ENCODE results near the gene ALG10B. TPM values are rescaled to one million over a fixed set of nuclear protein-coding genes. Genes with fewer than 3 reads are reported as not detected.
"Not testable (repeated sequence)": the region's sequence is repeated elsewhere in the genome, so short reads cannot be mapped to it uniquely, and the experiment has no call there.

Gene ALG10B
- total RNA-seq, 2 donors from 2014 or later: 3.6 to 5.6 TPM

DNA sequence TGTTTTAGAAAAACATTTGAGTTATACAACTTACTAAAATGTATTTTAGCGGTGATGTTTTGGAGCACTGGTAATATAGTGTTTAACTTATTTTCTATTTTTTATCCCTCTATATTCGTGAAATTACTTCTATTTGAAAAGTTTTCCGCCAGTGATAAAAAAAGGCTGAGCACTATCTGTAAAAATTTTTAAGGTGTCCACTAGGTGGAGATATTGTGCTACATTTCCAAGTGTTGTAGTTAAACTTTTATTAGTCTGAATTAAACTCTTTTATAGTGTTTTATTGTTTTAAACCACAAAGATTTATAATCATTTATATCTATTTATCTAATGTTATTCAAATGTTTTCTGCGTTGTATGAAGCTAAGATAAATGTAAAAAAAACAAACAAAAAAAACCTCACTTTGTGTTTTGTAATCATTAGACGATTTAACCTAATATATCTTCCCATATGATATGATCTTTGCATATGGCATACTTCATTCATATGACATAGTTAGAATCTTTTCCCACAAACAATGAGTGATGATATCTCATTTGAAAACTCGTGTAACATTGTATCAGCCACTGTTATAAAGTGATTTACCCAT, 11.8 kb downstream of the ALG10B start:
- intact Hi-C loops (cut with DNase I): loop anchor here (5.0 to 10.0 kb wide), 3 partner anchors 586 to 944 kb away; no protein-coding TSS in a partner anchor
- peak; percentile 66 for TF ChIP-seq CTCF (IDR thresholded peaks at IDR 0.05)

GRCh38 chr12:38330414-38330813, 13.8 kb downstream of the ALG10B start:
- H3K27me3 ChIP-seq; intact Hi-C loops (cut with DNase I); H3K27ac ChIP-seq; H3K4me3 ChIP-seq; H3K36me3 ChIP-seq; H3K9me3 ChIP-seq; H3K9ac ChIP-seq (ENCODE audit: low read depth in 2 of 2, low read length in 2 of 2); H3K4me1 ChIP-seq; DNase-seq: not testable (repeated sequence)

More for the DNA sequence above, 11.8 kb downstream of the ALG10B start:
- Histone ChIP-seq H3K27ac (no peak overlapping the region), H3K4me1 (no peaks in the 10 kb centered on the region), H3K9ac (ENCODE audit: low read depth in 2 of 2, low read length in 2 of 2) (no peak overlapping the region), H3K27me3 (no peaks in the 10 kb centered on the region), H3K4me3 (no peak overlapping the region), H3K36me3 (no peaks in the 10 kb centered on the region), H3K9me3 (no peaks in the 10 kb centered on the region)
- no peak for DNase-seq

- Histone ChIP-seq H3K4me1 (no peaks in the 10 kb centered on the region), H3K27ac (no peak overlapping the region), H3K4me3 (no peak overlapping the region), H3K9me3 (no peaks in the 10 kb centered on the region), H3K9ac (ENCODE audit: low read depth in 2 of 2, low read length in 2 of 2) (no peak overlapping the region), H3K36me3 (no peaks in the 10 kb centered on the region), H3K27me3 (no peaks in the 10 kb centered on the region)
- intact Hi-C loops (cut with DNase I): no loop called here
- TF ChIP-seq CTCF (IDR thresholded peaks at IDR 0.05): no peak
- no peak for DNase-seq
Observed at GRCh38 chr12:38332814-38333213, 16.2 kb downstream of the ALG10B start.

GRCh38 chr12:38342444-38342843, 25.9 kb downstream of the ALG10B start:
- intact Hi-C loops (cut with DNase I): no loop called here

DNA sequence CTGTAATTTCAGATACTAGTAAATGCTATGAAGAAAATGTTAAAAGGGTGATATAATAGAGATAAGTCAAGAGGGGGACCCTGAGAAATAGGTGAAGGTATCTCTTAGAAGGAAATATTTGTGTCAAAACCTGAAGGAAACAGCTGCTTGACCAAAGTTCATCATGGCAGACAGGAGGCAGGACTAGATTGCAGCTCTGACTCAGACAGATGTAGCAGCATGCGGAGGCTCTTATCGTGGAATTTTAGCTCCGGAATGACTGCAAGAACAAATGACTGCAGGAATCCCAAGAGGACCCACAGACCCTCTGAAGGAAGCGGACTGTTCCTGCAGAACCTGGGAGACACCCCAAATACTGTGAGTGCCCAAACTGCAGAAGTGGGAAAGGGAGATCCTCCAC, 26.7 kb downstream of the ALG10B start:
- DNase-seq; H3K4me3 ChIP-seq; H3K9ac ChIP-seq (ENCODE audit: low read depth in 2 of 2, low read length in 2 of 2); H3K36me3 ChIP-seq; H3K27ac ChIP-seq; intact Hi-C loops (cut with DNase I); H3K27me3 ChIP-seq; H3K9me3 ChIP-seq; H3K4me1 ChIP-seq: not testable (repeated sequence)

More at GRCh38 chr12:38342444-38342843, 25.9 kb downstream of the ALG10B start:
- Histone ChIP-seq H3K4me1 (no peaks in the 10 kb centered on the region), H3K27me3 (no peaks in the 10 kb centered on the region), H3K9ac (ENCODE audit: low read depth in 2 of 2, low read length in 2 of 2) (no peak overlapping the region), H3K9me3 (no peaks in the 10 kb centered on the region), H3K27ac (no peak overlapping the region), H3K4me3 (no peak overlapping the region), H3K36me3 (no peaks in the 10 kb centered on the region)
- no peak for TF ChIP-seq CTCF (IDR thresholded peaks at IDR 0.05)
- DNase-seq: no peak

- H3K4me3 ChIP-seq; H3K27ac ChIP-seq; H3K4me1 ChIP-seq; H3K9ac ChIP-seq (ENCODE audit: low read depth in 2 of 2, low read length in 2 of 2); intact Hi-C loops (cut with DNase I); DNase-seq; H3K27me3 ChIP-seq; H3K36me3 ChIP-seq; H3K9me3 ChIP-seq: not testable (repeated sequence)
Observed at GRCh38 chr12:38343916-38344315, 27.3 kb downstream of the ALG10B start.

DNA sequence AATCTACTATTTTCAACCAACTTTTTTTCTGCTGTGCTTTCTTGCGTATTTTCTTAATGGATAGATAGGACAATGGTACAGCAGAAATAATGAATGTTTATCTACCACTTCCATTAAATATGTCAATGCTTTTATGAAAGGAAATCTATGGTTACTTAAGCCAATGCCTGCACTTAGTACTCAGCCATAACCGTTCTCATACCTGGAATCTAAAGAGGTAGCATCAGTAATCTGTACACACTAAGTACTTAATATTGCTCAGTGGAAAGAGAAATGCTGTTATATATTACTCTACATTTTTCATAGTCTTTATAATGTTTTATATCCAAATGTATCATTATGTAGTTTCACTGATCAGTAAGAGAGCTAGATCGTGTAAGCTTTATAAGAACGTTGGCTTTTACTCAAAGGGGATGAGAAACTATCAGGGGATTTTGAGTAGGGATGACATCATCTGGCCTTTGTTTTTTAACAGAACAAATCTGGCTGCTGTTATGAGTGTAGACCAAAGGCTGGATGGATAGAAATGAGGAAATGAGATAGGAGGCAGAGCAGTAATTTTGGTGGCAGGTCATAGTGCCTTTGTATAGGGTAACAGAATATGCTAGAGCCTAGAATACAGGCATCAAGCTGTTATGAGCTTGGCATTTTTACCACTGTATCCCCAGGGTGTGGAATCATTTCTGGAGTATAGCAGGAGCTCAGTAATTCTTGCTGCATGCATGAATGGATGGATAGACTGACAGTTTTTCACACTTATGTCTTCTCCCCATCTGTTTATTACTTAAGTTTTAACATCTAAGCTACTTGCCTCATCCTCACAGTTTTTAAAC, 34.0 kb downstream of the ALG10B start:
- H3K9me3 ChIP-seq: no peaks in the 10 kb centered on the region
- no peak overlapping the region for H3K27ac ChIP-seq
- no peaks in the 10 kb centered on the region for H3K36me3 ChIP-seq
- intact Hi-C loops (cut with DNase I): no loop called here
- no peak overlapping the region for H3K9ac ChIP-seq (ENCODE audit: low read depth in 2 of 2, low read length in 2 of 2)
- H3K27me3 ChIP-seq: no peaks in the 10 kb centered on the region
- H3K4me3 ChIP-seq: no peak overlapping the region
- H3K4me1 ChIP-seq: no peaks in the 10 kb centered on the region
- no peak for TF ChIP-seq CTCF (IDR thresholded peaks at IDR 0.05)
- no peak for DNase-seq

DNA sequence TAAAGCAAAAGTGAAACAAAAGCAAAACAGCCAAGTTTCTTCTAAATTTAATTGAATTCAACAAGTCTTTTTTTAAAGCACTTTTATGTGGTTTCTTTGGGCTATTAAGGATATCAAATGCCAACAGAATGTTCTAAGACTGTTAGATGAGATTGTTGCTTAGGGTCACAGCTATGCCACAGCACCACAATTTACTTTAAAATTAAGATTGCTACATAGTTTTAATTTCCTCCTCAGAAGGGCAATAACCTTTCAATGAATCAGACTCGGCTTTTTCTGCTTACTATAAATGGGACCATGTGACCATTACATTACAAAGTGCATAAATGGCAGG, 34.6 kb downstream of the ALG10B start:
- H3K9me3 ChIP-seq; DNase-seq; H3K4me1 ChIP-seq; H3K4me3 ChIP-seq; intact Hi-C loops (cut with DNase I); H3K27ac ChIP-seq; H3K27me3 ChIP-seq; H3K36me3 ChIP-seq; H3K9ac ChIP-seq (ENCODE audit: low read depth in 2 of 2, low read length in 2 of 2): not testable (repeated sequence)

Data from colonic mucosa (tissue), 4 donors.